Omental fat pad (tissue), 4 donors: ENCODE data around the gene TNIP1. TPM values are rescaled to one million over a fixed set of nuclear protein-coding genes. Genes with fewer than 3 reads are reported as not detected.
A peak's percentile ranks its signal among the peaks of the same experiment; 100 is the strongest.

ENCODE experiments used
- ATAC-seq: fragments of 150-250 bp; one replicate; pipeline ENCODE4 v1.9.1; 2016; ENCODE audit warnings: mild to moderate bottlenecking, moderate library complexity; ENCODE audit not compliant: low FRiP score
- DNase-seq: peaks from one replicate; pipeline ENCODE4 v3.0.0-alpha.2; 2019; ENCODE audit warnings: low spot score
- CTCF ChIP-seq, 3 donors: fragments of 450-650 bp; IDR thresholded peaks; one replicate each; pipeline ENCODE4 v1.5.1; 2016 to 2017; ENCODE audit warnings: antibody characterized with exemption in 3 of 3, mild to moderate bottlenecking in 3 of 3, moderate library complexity in 2 of 3
- total RNA-seq, 4 donors: library from RNA; depleted of rRNA; stranded (reverse); fragments of >200 nt; gene quantifications; one replicate each; pipeline ENCODE4 v1.1.0, GENCODE V29; 2016

TNIP1 gene
- total RNA-seq, 4 donors from 2014 or later, result 96.7 to 189 (median 149) TPM

- no peak for DNase-seq
- no peak for ATAC-seq
- no peak for TF ChIP-seq CTCF (IDR thresholded peaks at IDR 0.05)
Measured at GRCh38 chr5:151036556-151036955, 44.3 kb downstream of the TNIP1 start.

GRCh38 chr5:151034422-151035379 is 46.1 kb downstream of the TNIP1 start:
- no peak for DNase-seq
- no peak for ATAC-seq
- TF ChIP-seq CTCF (IDR thresholded peaks at IDR 0.05), result no peak

GRCh38 chr5:151033217-151033934 is 47.5 kb downstream of the TNIP1 start:
- no peak for ATAC-seq
- no peak for TF ChIP-seq CTCF (IDR thresholded peaks at IDR 0.05)
- DNase-seq, result no peak

GRCh38 chr5:151031554-151031953 is 49.3 kb downstream of the TNIP1 start:
- no peak for TF ChIP-seq CTCF (IDR thresholded peaks at IDR 0.05)
- DNase-seq (no peak), ATAC-seq (no peak)

GRCh38 chr5:151030379-151030778 is 50.5 kb downstream of the TNIP1 start:
- DNase-seq (no peak), ATAC-seq (peak; percentile 19)
- TF ChIP-seq CTCF (IDR thresholded peaks at IDR 0.05), result no peak

- TF ChIP-seq CTCF (IDR thresholded peaks at IDR 0.05), result no peak
- ATAC-seq (no peak), DNase-seq (no peak)
Measured at GRCh38 chr5:151030056-151030336, 50.8 kb downstream of the TNIP1 start.
